A673 (cell line): ENCODE measurements around the gene ATOH8. TPM values are rescaled to one million over a fixed set of nuclear protein-coding genes. Genes with fewer than 3 reads are reported as not detected.

Source experiments
- BruUV-seq: library from RNA; stranded (reverse); fragments of 400-500 nt; replicated peaks from 2 replicates; lab custom pipeline; 2021; lab: Mats Ljungman, UMichigan
- CTCF ChIA-PET: fragments of 300-600 bp; sonication (Branson Sonifier 250); formaldehyde crosslinking; loops from one replicate; lab custom pipeline; 2022; ENCODE audit warnings: antibody characterized with exemption; lab: Charles Lee
- POLR2A ChIA-PET: fragments of 300-600 bp; sonication (Branson Sonifier 250); formaldehyde crosslinking; loops from one replicate; lab custom pipeline; 2022; ENCODE audit warnings: antibody characterized with exemption; ENCODE audit not compliant: low non-redundant PET; lab: Charles Lee
- DNase-seq: peaks from one replicate; pipeline ENCODE4 v3.0.0-alpha.2; 2015; ENCODE audit warnings: low spot score
- H3K27ac ChIP-seq: fragments of 200-600 bp; sonication (generic); 2 replicates; pipeline ENCODE4 v1.5.1; 2016; ENCODE audit warnings: mixed run types, low read depth, mild to moderate bottlenecking, mixed read lengths, antibody characterized with exemption, low read length; ENCODE audit not compliant: poor library complexity, severe bottlenecking
- H3K27me3 ChIP-seq: fragments of 200-600 bp; sonication (generic); replicated peaks from 2 replicates; pipeline ENCODE4 v1.6.1; 2017; ENCODE audit warnings: mixed run types, low read depth, mild to moderate bottlenecking, mixed read lengths, antibody characterized with exemption, low read length; ENCODE audit not compliant: insufficient read depth, poor library complexity
- H3K36me3 ChIP-seq: fragments of 200-600 bp; sonication (generic); 2 replicates; pipeline ENCODE4 v1.6.1; 2016; ENCODE audit warnings: mixed run types, mild to moderate bottlenecking, mixed read lengths, antibody characterized with exemption, low read length; ENCODE audit not compliant: insufficient read depth, poor library complexity, severe bottlenecking
- H3K4me1 ChIP-seq: fragments of 200-600 bp; sonication (generic); 2 replicates; pipeline ENCODE4 v1.6.1; 2017; ENCODE audit warnings: mixed run types, mild to moderate bottlenecking, mixed read lengths, antibody characterized with exemption, low read length; ENCODE audit not compliant: insufficient read depth, poor library complexity, severe bottlenecking
- H3K4me3 ChIP-seq: fragments of 200-600 bp; sonication (generic); 2 replicates; pipeline ENCODE4 v1.5.1; 2016; ENCODE audit warnings: low read depth, mixed run types, mild to moderate bottlenecking, mixed read lengths, low read length; ENCODE audit not compliant: poor library complexity, severe bottlenecking
- H3K9me3 ChIP-seq: fragments of 200-600 bp; sonication (generic); 2 replicates; pipeline ENCODE4 v1.6.1; 2016; ENCODE audit warnings: mixed run types, low read depth, mild to moderate bottlenecking, mixed read lengths, antibody characterized with exemption, low read length; ENCODE audit not compliant: poor library complexity, severe bottlenecking
- CTCF ChIP-seq: fragments of 300-800, 200-600 bp; sonication (generic); conservative IDR thresholded peaks from 2 replicates; pipeline ENCODE4 v1.5.1; 2017; ENCODE audit warnings: low read depth, mild to moderate bottlenecking, antibody characterized with exemption, low read length, moderate library complexity, mixed read lengths
- EZH2 ChIP-seq: fragments of 200-600 bp; sonication (generic); IDR thresholded peaks from 2 replicates; pipeline ENCODE4 v1.6.1; 2017; ENCODE audit warnings: borderline replicate concordance, low read depth, mild to moderate bottlenecking, mixed read lengths, antibody characterized with exemption, low read length; ENCODE audit not compliant: poor library complexity, severe bottlenecking
- intact Hi-C: fragments of 100-400 bp; cut with micrococcal nuclease; formaldehyde crosslinking; loops from one replicate; pipeline ENCODE4 v1.10.0; 2022; ENCODE audit not compliant: unreplicated experiment
- total RNA-seq: library from RNA; stranded (reverse); gene quantifications from 2 replicates; pipeline ENCODE4 v1.2.3, GENCODE V29; 2021

The ATOH8 gene
- total RNA-seq, 1 experiment from 2014 or later = 4.6 TPM

- no peaks in the 10 kb centered on the region for H3K4me1 ChIP-seq
- CTCF ChIA-PET = interaction anchor here (0.6 to 0.8 kb wide), 2 partner anchors 91 to 126 kb away, joined by 3 to 7 read pairs; partner anchors contain the start of gene GNLY
- intact Hi-C loops = no loop called here
- no peak overlapping the region for H3K4me3 ChIP-seq
- H3K9me3 ChIP-seq = no peaks in the 10 kb centered on the region
- H3K27me3 ChIP-seq = no peaks in the 10 kb centered on the region
- H3K27ac ChIP-seq = no peak overlapping the region
- H3K36me3 ChIP-seq = no peaks in the 10 kb centered on the region
- no peak for DNase-seq
- no TSS peak for BruUV-seq
- POLR2A ChIA-PET = no interaction called here
- no peak for TF ChIP-seq EZH2
- TF ChIP-seq CTCF = no peak
These were observed 66.2 kb downstream of the ATOH8 start for GRCh38 chr2:85819811-85820510.

GRCh38 chr2:85822766-85823165 lies 69.0 kb downstream of the ATOH8 start:
- Histone ChIP-seq H3K9me3 (no peaks in the 10 kb centered on the region), H3K27me3 (no peaks in the 10 kb centered on the region), H3K4me1 (peaks cover 3% of the 10 kb centered on the region), H3K4me3 (no peak overlapping the region), H3K36me3 (no peaks in the 10 kb centered on the region), H3K27ac (no peak overlapping the region)
- intact Hi-C loops = no loop called here
- DNase-seq = no peak
- ChIA-PET CTCF (interaction anchor here (0.6 kb wide), 1 partner anchor 170 kb away, joined by 11 read pairs; no protein-coding TSS in a partner anchor), POLR2A (no interaction called here)
- no peak for TF ChIP-seq EZH2
- TF ChIP-seq CTCF = no peak
- no TSS peak for BruUV-seq

- no peak for TF ChIP-seq CTCF
- no peak for TF ChIP-seq EZH2
These were observed 70.2 kb downstream of the ATOH8 start for GRCh38 chr2:85823951-85824350.

More at GRCh38 chr2:85823951-85824350, 70.2 kb downstream of the ATOH8 start:
- DNase-seq = no peak
- no peaks in the 10 kb centered on the region for H3K9me3 ChIP-seq
- no peak overlapping the region for H3K4me3 ChIP-seq
- CTCF ChIA-PET = no interaction called here
- intact Hi-C loops = no loop called here
- POLR2A ChIA-PET = no interaction called here
- no peaks in the 10 kb centered on the region for H3K27me3 ChIP-seq
- H3K36me3 ChIP-seq = no peaks in the 10 kb centered on the region
- no peak overlapping the region for H3K27ac ChIP-seq
- H3K4me1 ChIP-seq = peaks cover 7% of the 10 kb centered on the region
- no TSS peak for BruUV-seq
